HG02678 (cell line): ENCODE results near the gene PET100.
"Not testable (repeated sequence)": the region's sequence is repeated elsewhere in the genome, so short reads cannot be mapped to it uniquely, and the experiment has no call there.

Experiments
- ATAC-seq: cut with Tn5 transposase; IDR thresholded peaks from one replicate; pipeline ENCODE4 v1.9.1; 2021; ENCODE audit warnings: mild to moderate bottlenecking, moderate library complexity; ENCODE audit not compliant: unreplicated experiment

Gene PET100

GRCh38 chr19:7632340-7633203 lies 3.0 kb downstream of the PET100 start:
- ATAC-seq: no peak

- ATAC-seq: no peak
These were observed 4.1 kb downstream of the PET100 start, which contains the start of gene PCP2 for GRCh38 chr19:7633698-7634097. TSS of gene PCP2 (minus strand) at chr19:7633719. CDS start at chr19:7633457, 262 bp downstream.

GRCh38 chr19:7635670-7636069 lies 6.1 kb downstream of the PET100 start:
- no peak for ATAC-seq

- ATAC-seq: no peak
These were observed 6.7 kb downstream of the PET100 start for GRCh38 chr19:7636317-7636690.

- ATAC-seq: peak; percentile 72
These were observed 7.2 kb downstream of the PET100 start, which contains the start of gene STXBP2 for GRCh38 chr19:7636691-7637373. TSS of gene STXBP2 (plus strand) at chr19:7637110. CDS start at chr19:7637150, 40 bp downstream.

GRCh38 chr19:7637374-7638256 lies 8.0 kb downstream of the PET100 start:
- peak; percentile 25 for ATAC-seq

- no peak for ATAC-seq
These were observed 9.3 kb downstream of the PET100 start for GRCh38 chr19:7638802-7639465.

- no peak for ATAC-seq
These were observed 10.3 kb downstream of the PET100 start for GRCh38 chr19:7639863-7640348.

- ATAC-seq: no peak
These were observed 11.2 kb downstream of the PET100 start for GRCh38 chr19:7640803-7641202.

- ATAC-seq: no peak
These were observed 12.0 kb downstream of the PET100 start for GRCh38 chr19:7641290-7642276.

- no peak for ATAC-seq
These were observed 12.9 kb downstream of the PET100 start for GRCh38 chr19:7642295-7643030.

- no peak for ATAC-seq
These were observed 13.4 kb downstream of the PET100 start for GRCh38 chr19:7643031-7643415.

GRCh38 chr19:7643629-7644549 lies 14.3 kb downstream of the PET100 start:
- not testable (repeated sequence) for ATAC-seq

- no peak for ATAC-seq
These were observed 14.9 kb downstream of the PET100 start for GRCh38 chr19:7644550-7644877.

- ATAC-seq: no peak
These were observed 15.6 kb downstream of the PET100 start for GRCh38 chr19:7645163-7645562.

- ATAC-seq: no peak
These were observed 16.2 kb downstream of the PET100 start for GRCh38 chr19:7645656-7646425.

GRCh38 chr19:7646426-7646700 lies 16.8 kb downstream of the PET100 start:
- ATAC-seq: no peak
